GM18909 (cell line): Measurements from ENCODE around the gene PGAP6.
A peak's percentile ranks its signal among the peaks of the same experiment; 100 is the strongest.
"Not testable (repeated sequence)": the region's sequence is repeated elsewhere in the genome, so short reads cannot be mapped to it uniquely, and the experiment has no call there.

Experiments
- ATAC-seq: cut with Tn5 transposase; IDR thresholded peaks from one replicate; pipeline ENCODE4 v1.9.1; 2021; ENCODE audit warnings: mild to moderate bottlenecking; ENCODE audit not compliant: unreplicated experiment, poor library complexity

PGAP6 gene, protein sequence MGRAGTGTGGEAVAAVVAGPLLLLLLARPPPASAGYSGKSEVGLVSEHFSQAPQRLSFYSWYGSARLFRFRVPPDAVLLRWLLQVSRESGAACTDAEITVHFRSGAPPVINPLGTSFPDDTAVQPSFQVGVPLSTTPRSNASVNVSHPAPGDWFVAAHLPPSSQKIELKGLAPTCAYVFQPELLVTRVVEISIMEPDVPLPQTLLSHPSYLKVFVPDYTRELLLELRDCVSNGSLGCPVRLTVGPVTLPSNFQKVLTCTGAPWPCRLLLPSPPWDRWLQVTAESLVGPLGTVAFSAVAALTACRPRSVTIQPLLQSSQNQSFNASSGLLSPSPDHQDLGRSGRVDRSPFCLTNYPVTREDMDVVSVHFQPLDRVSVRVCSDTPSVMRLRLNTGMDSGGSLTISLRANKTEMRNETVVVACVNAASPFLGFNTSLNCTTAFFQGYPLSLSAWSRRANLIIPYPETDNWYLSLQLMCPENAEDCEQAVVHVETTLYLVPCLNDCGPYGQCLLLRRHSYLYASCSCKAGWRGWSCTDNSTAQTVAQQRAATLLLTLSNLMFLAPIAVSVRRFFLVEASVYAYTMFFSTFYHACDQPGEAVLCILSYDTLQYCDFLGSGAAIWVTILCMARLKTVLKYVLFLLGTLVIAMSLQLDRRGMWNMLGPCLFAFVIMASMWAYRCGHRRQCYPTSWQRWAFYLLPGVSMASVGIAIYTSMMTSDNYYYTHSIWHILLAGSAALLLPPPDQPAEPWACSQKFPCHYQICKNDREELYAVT

DNA sequence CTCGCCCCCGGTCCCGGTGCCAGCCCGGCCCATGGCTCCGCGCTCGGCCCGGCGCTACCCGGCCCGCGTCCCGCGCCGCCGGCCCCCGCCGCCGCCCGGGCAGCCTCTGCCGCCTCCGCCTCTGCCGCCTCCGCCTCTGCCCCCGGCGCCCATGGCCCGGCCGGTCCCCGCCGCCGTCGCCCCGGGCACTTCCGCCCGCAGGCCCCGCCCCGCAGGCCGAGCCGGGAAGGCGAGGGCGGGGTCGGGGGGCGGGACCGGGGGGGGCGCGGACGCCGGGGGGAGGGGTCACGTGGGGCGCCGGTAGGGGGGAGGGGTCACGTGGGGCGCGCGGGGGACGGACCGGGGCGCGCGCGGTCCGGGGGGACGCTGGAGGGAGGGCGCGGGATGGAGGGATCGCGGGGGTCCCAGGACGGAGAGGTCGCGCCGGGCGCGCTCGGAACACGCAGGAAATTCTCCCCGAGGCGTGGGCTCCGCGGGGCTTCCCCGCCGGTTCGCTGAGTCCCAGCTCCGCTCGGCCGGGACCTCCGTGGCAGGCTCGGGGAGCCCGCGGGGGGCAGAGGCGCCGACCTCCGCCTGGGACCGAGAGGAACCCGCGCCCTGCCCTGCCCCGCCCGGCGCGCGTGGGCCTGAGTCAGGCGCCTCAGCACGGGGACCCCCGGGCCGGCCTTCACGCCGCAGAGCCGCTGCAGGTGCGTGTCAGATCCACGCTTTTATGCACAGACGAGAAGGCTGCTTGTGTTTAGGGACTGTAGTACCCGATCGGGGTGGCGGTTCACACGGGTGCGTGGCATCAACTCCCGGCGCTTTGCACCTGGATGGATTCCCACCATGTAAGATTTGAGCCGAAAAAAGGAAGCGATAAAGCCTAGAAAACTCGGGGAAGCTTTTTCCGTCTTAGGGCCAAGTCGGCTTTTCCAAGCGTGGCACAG lies at the start of gene PGAP6:
TSS of gene PGAP6 (minus strand) at position 190 of the 929 bp plus-strand sequence. CDS start at position 33, 157 bp downstream.
- ATAC-seq = peak; percentile 51

- ATAC-seq = no peak
These were observed 49.1 kb upstream of the PGAP6 start for GRCh38 chr16:430904-431303.

DNA sequence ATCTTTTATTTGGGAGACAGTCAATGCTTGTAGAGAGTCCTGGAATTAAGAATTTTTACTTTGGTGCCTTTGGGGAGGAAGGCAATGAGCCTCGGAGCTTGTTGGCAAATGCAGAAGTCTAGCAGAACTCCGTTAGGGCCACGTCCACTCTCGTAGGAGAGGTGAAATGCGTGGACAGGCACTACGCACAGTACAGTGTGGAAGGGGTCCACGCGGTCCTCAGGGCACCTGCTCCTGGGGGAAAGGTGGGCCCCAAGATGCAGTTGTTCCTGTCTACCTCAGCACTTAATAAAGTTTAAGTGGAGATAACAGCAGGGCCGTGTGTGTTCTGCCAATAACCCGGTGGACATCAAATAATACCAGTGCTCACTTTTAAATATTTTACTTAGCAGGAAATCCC lies 45.5 kb upstream of the PGAP6 start:
- ATAC-seq = no peak

DNA sequence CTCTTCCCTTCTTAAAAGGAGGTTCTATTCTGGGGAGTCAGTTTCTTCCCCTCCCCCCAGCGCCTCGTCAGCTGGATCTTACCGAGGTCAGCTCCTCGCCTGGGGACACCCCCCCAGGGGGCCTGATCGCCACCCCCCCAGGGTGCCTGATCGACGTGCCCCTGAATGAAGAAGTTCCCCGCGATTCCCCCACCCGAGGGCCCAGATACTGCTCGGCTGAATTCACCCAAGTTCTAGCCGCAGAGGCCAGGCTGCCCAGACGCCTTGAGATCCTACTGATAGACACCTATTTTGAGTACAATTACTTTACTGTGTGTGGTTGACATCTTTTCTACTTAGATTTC lies 45.1 kb upstream of the PGAP6 start:
- ATAC-seq = no peak

GRCh38 chr16:426115-426905 lies 44.5 kb upstream of the PGAP6 start:
- peak; percentile 17 for ATAC-seq

DNA sequence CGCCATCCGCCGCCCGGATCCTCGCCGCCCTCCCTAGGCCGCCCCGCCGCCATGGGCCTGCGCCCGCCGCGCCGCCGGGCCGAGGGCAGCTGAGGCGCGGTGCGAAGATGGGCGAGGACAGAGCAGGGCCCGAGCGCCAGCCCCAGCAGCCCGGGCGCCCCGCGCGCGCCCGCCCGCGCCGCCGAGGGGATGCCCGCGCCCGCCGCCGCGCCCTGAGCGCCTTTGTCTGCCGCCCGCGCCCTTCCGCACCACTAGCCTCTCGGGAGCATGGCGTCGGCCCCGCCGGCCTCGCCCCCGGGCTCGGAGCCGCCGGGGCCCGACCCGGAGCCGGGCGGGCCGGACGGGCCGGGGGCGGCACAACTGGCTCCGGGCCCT lies 43.9 kb upstream of the PGAP6 start:
- ATAC-seq = peak; percentile 34

DNA sequence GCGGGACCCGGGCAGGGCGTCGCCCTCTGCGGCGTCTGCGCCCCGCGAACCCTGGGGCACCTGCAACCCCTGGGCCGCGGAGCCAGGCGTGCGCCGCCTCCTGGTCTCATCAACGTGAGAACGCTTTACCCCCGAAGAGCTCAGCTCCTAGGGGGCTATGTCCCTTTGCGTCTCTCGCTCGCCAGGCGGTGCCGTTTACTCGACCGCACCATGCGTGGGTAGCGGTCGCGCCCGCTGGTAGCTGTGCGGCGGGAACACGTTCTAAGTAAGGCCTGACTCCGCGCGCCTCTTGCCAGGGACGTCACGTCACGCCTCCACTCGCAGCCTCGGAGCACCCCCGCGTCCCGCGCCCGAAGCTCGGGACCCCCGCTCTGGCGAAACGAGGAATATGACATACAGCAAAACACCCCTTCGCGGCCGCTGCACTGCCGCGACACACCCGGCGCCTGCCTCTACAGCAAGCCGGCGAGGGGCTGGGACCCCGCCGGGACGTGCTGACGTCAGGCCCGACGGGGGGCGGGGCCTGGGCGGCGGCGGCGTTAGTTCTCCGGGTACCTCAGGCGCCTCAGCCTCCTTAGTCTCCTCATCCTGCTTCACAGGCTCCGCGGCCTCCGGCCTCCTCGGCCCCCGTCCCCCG lies 43.4 kb upstream of the PGAP6 start, which contains the start of gene RAB11FIP3:
TSS of gene RAB11FIP3 (plus strand) at position 568 of the 637 bp plus-strand sequence. CDS start 358 bp downstream, outside the sequence.
- ATAC-seq = peak; percentile 80

- ATAC-seq = no peak
These were observed 42.9 kb upstream of the PGAP6 start for GRCh38 chr16:424623-425081.

- no peak for ATAC-seq
These were observed 42.4 kb upstream of the PGAP6 start for GRCh38 chr16:424033-424622.

DNA sequence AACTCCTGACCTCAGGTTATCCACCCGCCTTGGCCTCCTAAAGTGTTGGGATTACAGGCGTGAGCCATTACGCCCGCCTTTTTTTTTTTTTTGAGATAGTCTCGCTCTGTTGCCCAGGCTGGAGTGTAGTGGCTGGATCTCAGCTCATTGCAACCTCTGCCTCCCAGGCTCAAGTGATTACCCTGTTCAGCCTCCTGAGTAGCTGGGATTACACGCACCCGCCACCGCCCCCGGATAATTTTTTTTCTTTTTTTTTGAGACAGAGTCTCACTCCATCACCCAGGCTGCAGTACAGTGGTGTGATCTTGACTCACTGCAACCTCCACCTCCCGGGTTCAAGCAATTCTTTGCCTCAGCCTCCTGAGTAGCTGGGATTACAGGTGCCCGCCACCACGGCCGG lies 40.4 kb upstream of the PGAP6 start:
- not testable (repeated sequence) for ATAC-seq

- ATAC-seq = not testable (repeated sequence)
These were observed 33.4 kb upstream of the PGAP6 start for GRCh38 chr16:415170-415498.

GRCh38 chr16:414395-415169 lies 32.8 kb upstream of the PGAP6 start:
- no peak for ATAC-seq

- no peak for ATAC-seq
These were observed 29.9 kb upstream of the PGAP6 start for GRCh38 chr16:411576-412265.

DNA sequence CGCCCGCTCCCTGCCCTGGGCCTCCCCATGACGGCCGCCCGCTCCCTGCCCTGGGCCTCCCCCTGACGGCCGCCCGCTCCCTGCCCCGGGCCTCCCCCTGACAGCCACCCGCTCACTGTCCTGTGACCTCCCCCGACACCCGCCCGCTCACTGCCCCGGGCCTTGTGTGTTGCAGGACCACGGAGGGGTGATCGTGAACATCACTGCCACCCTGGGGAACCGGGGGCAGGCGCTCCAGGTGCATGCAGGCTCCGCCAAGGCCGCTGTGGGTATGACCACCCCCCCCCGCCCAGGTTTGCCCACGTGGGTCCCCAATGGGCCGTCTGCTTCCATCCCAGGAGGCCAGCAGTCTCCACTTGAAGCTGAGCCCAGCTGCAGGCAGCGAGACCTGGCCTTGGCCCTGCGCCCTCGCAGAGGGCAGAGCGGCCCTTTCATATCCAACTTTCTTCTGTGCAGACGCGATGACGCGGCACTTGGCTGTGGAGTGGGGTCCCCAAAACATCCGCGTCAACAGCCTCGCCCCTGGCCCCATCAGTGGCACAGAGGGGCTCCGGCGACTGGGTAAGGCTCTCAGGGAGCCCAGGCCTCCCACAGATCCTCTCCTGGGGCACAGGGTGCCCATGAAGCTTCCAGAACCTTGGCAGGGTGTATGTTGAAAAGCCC lies 28.9 kb upstream of the PGAP6 start:
- no peak for ATAC-seq

DNA sequence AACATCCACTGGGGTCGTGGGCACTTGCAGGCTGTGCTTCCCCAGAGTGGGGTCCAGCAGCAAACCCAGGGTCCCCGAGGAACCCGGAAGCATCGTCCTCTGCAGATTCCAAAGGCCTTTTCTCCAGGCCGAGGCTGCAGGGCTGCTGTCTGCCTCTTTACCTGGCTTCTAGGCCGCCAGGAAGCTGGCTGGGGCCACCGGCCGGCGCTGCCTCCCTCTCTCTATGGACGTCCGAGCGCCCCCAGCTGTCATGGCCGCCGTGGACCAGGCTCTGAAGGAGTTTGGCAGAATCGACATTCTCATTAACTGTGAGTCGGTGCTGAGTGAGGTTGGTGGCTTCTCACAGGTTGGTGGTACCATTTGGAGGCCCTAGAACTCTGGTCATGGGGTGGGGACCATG lies 25.5 kb upstream of the PGAP6 start:
- ATAC-seq = no peak

DNA sequence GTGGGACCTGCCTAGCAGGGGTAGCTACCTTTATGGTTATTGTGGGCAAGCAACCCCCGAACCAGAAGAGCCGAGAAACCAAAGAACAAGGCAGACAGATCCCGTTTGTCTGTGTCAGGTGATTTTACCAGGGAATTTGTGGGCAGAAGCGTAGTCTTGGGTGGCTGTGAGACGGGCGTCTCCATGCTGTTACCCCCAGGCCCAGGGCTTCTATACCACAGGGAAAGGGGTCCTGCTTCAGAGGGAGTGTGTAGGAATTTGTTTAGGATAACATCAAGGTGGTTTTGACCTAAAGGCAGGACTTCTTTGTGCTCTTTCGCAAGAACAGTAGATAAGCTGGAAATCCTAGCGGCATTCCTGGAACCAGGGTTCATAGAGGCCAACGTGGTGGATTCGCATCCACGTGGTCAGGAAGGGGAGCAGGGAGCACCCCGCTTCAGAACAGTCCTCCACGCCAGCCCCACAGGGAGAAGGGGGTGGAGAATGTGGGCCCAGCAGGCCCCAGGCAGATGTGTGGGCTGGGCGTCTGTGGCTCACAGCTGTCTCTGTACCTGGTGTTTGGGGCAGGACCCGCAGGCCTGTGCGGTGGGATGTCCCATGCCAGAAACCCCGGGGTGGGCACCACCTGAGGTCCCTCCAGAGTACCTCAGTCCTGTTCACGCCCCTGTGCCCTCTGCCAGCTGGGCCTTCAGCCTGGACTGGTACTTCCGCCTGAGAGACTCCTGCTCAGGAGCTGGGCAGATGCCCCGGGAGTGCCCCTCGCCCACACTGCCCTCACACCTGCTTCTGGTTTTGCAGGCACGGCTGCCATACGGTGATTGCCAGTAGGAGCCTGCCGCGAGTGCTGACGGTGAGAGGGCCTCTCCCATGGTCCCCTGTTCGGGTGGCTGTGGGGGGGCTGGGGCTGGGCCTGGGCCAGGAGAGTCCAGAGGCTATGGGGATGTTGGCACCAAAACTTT lies 24.0 kb upstream of the PGAP6 start:
- ATAC-seq = no peak
